Measurements from ENCODE around the gene PCDH12.

The PCDH12 gene

GRCh38 chr5:141950207-141951005, 7.6 kb downstream of the PCDH12 start:
- no peak for DNase-seq (ENCODE audit: low read depth)
- no peak for TF ChIP-seq CTCF (IDR thresholded peaks at IDR 0.05; ENCODE audit: control insufficient read depth, extremely low read depth, insufficient read depth)
- no peak overlapping the region for H3K4me3 ChIP-seq (ENCODE audit: low read depth, low read length)

- DNase-seq (ENCODE audit: low read depth), result no peak
- TF ChIP-seq CTCF (IDR thresholded peaks at IDR 0.05; ENCODE audit: control insufficient read depth, extremely low read depth, insufficient read depth), result no peak
- no peak overlapping the region for H3K4me3 ChIP-seq (ENCODE audit: low read depth, low read length)
Measured at GRCh38 chr5:141949511-141949910, 8.5 kb downstream of the PCDH12 start.

- no peak for TF ChIP-seq CTCF (IDR thresholded peaks at IDR 0.05; ENCODE audit: control insufficient read depth, extremely low read depth, insufficient read depth)
Measured at GRCh38 chr5:141948812-141949211, 9.2 kb downstream of the PCDH12 start.

GRCh38 chr5:141947316-141947715, 10.7 kb downstream of the PCDH12 start:
- DNase-seq (ENCODE audit: low read depth), result no peak
- TF ChIP-seq CTCF (IDR thresholded peaks at IDR 0.05; ENCODE audit: control insufficient read depth, extremely low read depth, insufficient read depth), result no peak
- no peak overlapping the region for H3K4me3 ChIP-seq (ENCODE audit: low read depth, low read length)

More at GRCh38 chr5:141948812-141949211, 9.2 kb downstream of the PCDH12 start:
- H3K4me3 ChIP-seq (ENCODE audit: low read depth, low read length), result no peak overlapping the region
- no peak for DNase-seq (ENCODE audit: low read depth)

- DNase-seq (ENCODE audit: low read depth), result no peak
- H3K4me3 ChIP-seq (ENCODE audit: low read depth, low read length), result no peak overlapping the region
- no peak for TF ChIP-seq CTCF (IDR thresholded peaks at IDR 0.05; ENCODE audit: control insufficient read depth, extremely low read depth, insufficient read depth)
Measured at GRCh38 chr5:141945511-141946051, 12.4 kb downstream of the PCDH12 start.

GRCh38 chr5:141944076-141944475, 13.9 kb downstream of the PCDH12 start:
- no peak for DNase-seq (ENCODE audit: low read depth)
- H3K4me3 ChIP-seq (ENCODE audit: low read depth, low read length), result no peak overlapping the region
- no peak for TF ChIP-seq CTCF (IDR thresholded peaks at IDR 0.05; ENCODE audit: control insufficient read depth, extremely low read depth, insufficient read depth)

All from LNCaP clone FGC (cell line).